Ectodermal cell (in vitro differentiated cells): ENCODE measurements around the gene NUDT8. TPM values are rescaled to one million over a fixed set of nuclear protein-coding genes. Genes with fewer than 3 reads are reported as not detected.
A peak's percentile ranks its signal among the peaks of the same experiment; 100 is the strongest.

Source experiments
- H3K27ac ChIP-seq: 2 replicates; pipeline ENCODE4 v1.7.0; 2013; ENCODE audit warnings: mild to moderate bottlenecking, low read depth, low read length; ENCODE audit not compliant: insufficient read depth, poor library complexity, severe bottlenecking
- H3K27me3 ChIP-seq: 2 replicates; pipeline ENCODE4 v1.7.0; 2013; ENCODE audit warnings: mild to moderate bottlenecking, low read length; ENCODE audit not compliant: insufficient read depth, control insufficient read depth, poor library complexity, severe bottlenecking
- H3K36me3 ChIP-seq: one replicate; pipeline ENCODE4 v1.7.0; 2013; ENCODE audit warnings: low read length; ENCODE audit not compliant: control insufficient read depth, insufficient read depth
- H3K4me1 ChIP-seq: one replicate; pipeline ENCODE4 v1.7.0; 2013; ENCODE audit warnings: low read length; ENCODE audit not compliant: control insufficient read depth, insufficient read depth
- H3K4me3 ChIP-seq: 2 replicates; pipeline ENCODE4 v1.7.0; 2013; ENCODE audit warnings: low read depth, low read length, control low read depth; ENCODE audit not compliant: insufficient read depth
- H3K9me3 ChIP-seq: 2 replicates; pipeline ENCODE4 v1.7.0; 2013; ENCODE audit warnings: mild to moderate bottlenecking, low read length, moderate library complexity; ENCODE audit not compliant: control insufficient read depth
- WGBS, 2 experiments: methylation state at CpG; one replicate each; pipeline ENCODE4 v1.1.7; 2013; ENCODE audit warnings: missing lambda C conversion rate in 2 of 2; 5-methylcytosine and 5-hydroxymethylcytosine counted together
- polyA plus RNA-seq, 4 experiments: library from polyadenylated mRNA; stranded (reverse); fragments of 50-300 nt; gene quantifications; one replicate each; pipeline ENCODE4 v1.2.3, GENCODE V29; 2013

Gene NUDT8
- polyA plus RNA-seq (2013, experiment 1 of 4), result 10.1 TPM
- polyA plus RNA-seq (2013, experiment 2 of 4), result 5.6 TPM
- 9.9 TPM for polyA plus RNA-seq (2013, experiment 3 of 4)
- 9.4 TPM for polyA plus RNA-seq (2013, experiment 4 of 4)

DNA sequence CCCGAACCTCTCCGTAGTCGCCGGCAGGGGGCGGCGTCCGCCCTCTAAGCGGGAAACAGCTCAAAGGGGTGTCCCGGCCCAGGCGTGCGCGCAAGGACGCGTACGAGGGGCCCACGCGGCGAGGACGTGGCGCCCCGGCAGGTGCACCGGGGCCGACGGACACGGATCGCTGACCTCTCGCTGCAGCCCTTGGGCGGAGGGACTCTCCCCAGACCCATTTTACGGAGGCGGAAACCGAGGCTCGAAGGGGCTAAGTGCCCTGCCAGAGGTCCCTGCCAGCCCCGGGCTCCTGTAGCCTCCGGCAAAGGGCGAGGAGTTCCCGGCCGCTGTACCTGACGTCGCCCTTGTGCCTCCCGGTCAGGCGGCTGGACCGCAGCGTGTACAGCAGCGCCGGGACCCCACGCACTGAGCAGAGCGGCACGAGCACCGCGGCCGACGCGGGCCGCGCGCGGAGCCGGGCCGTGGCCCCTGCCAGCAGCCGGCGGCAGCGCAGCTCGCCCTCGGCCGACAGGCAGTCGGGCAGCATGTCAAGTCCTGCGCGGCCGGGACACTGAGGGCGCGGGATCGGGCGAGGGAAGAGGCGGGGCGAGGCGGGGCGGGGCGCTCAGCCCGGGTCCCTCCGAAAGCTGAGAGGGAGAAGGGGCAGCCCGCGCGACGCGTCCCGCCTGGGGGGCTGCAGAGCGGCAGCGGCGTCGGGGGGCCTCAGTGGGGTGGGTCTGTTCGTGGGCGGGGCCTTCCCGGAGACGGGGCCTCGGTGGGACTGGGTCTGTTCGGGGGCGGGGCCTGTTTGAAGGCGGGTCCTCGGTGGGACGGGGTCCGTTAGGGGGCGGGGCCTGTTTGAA is at the start of gene NUDT8:
NUDT8 (minus strand) TSS at position 552 of the 842 bp plus-strand sequence; CDS start at position 526, 26 bp downstream.
- Histone ChIP-seq H3K36me3 (no peaks in the 10 kb centered on the region), H3K9me3 (no peaks in the 10 kb centered on the region), H3K4me3 (peak within 1 kb of the TSS; percentile 71), H3K4me1 (peaks cover 15% of the 10 kb centered on the region), H3K27ac (peak within 1 kb of the TSS; percentile 81), H3K27me3 (no peaks in the 10 kb centered on the region)
- 1% methylated on average over 102 of the region's 102 CpGs for WGBS, 2 experiments

DNA sequence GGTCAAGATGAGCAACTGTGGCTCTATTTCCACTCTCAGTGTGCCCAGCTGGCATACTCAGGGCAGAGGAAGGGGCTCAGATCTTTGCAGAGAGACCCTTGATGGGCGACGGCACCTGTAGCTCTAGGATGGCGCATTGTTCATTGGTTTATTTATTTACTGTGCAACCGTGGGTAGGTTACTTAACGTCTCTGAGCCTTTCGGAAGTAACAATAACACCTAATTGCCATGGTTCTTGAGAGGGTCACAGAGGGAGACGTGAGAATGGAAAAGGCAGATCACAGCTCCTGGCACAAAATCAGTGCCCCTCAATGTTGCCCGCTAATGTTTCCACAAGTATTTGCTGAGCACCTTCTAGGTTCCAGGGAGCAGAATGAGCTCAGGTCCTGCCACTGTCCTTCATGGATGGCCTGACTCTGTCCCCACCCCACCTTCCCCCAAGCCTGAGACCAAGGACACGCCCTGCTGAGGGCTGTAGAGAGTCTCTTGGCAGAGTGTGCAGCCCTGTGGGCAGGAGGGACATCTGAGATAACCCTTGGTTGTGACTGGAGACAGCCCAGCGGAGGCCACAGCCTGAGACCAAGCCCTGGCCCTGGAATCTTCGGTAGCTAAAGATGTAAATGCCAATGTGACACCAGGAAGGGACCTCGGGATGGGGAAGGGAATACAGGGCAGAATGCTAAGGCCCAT is 45.5 kb upstream of the NUDT8 start:
- Histone ChIP-seq H3K9me3 (no peaks in the 10 kb centered on the region), H3K36me3 (no peaks in the 10 kb centered on the region), H3K27ac (no peak overlapping the region), H3K4me3 (no peak overlapping the region), H3K27me3 (no peaks in the 10 kb centered on the region), H3K4me1 (no peaks in the 10 kb centered on the region)
- 93 to 94% methylated on average over 12 of the region's 12 CpGs for WGBS, 2 experiments

- Histone ChIP-seq H3K27me3 (no peaks in the 10 kb centered on the region), H3K27ac (no peak within 1 kb of the TSS), H3K36me3 (no peaks in the 10 kb centered on the region), H3K9me3 (no peaks in the 10 kb centered on the region), H3K4me1 (no peaks in the 10 kb centered on the region), H3K4me3 (no peak within 1 kb of the TSS)
- 92% methylated on average over 8 of the region's 8 CpGs for WGBS, 2 experiments
Observed at GRCh38 chr11:67674442-67674871, 44.7 kb upstream of the NUDT8 start, which contains the start of gene ALDH3B2. TSS of gene ALDH3B2 (minus strand) at chr11:67674623. CDS start at chr11:67666935, 7,688 bp downstream.

DNA sequence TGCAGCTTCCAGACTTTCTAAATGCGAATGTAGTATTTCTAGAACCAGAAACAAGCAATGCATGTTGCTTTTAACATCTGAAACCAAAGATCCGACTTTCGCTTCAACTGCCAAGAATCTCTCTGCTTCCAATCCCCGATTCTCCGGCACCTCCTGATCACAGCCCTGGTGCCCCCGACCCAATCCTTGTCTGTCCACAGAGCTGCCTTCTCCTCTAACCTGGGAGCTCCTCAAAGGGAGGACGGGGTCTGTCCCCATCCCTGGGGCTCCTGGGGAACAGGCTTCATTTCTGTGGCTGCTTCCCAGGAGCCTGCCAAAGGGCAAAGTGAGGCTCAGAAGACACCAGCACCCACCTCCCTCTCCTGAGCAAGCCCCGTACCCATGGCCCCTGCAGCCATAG is 44.2 kb upstream of the NUDT8 start:
- Histone ChIP-seq H3K9me3 (no peaks in the 10 kb centered on the region), H3K4me3 (no peak overlapping the region), H3K36me3 (no peaks in the 10 kb centered on the region), H3K4me1 (no peaks in the 10 kb centered on the region), H3K27me3 (no peaks in the 10 kb centered on the region), H3K27ac (no peak overlapping the region)
- WGBS, 2 experiments, result 78 to 80% methylated on average over 8 of the region's 8 CpGs

DNA sequence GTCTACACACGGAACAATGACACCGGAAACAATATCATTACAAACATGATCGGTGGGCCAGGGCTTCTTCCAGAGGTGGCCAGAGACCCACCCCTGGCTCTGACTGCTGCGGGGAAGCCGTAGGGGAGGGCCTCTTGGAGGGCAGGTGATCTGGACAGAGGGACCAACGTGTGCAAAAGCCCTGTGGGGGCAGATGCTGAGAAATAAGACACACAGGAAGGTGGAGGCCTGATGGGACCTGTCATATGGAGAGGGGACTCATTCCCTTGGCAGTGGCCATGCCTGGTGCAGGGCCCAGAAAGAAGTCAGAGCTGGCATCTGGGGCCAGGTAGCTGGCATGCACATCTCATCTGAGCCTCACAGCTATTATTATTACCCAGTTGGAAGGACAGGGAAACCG is 43.6 kb upstream of the NUDT8 start:
- no peaks in the 10 kb centered on the region for H3K27me3 ChIP-seq
- 91 to 92% methylated on average over 7 of the region's 7 CpGs for WGBS, 2 experiments
- no peak overlapping the region for H3K4me3 ChIP-seq
- H3K27ac ChIP-seq, result no peak overlapping the region
- H3K4me1 ChIP-seq, result no peaks in the 10 kb centered on the region
- no peaks in the 10 kb centered on the region for H3K9me3 ChIP-seq
- H3K36me3 ChIP-seq, result no peaks in the 10 kb centered on the region

DNA sequence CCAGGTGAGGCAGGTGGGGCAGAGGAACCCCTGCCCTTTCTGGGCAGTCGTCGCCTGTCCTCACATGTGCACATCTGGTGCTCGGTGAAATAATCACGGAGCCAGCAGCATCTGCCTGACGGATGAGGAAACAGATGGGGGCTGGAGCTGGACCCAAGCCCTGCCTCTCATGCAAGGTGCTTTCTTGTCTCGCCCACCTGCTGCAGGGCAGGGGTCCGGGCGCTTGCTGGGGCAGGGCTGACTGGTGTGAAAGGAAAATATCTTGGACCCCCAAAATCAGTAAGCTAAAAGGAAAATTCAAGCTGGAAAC is 41.4 kb upstream of the NUDT8 start:
- no peaks in the 10 kb centered on the region for H3K27me3 ChIP-seq
- WGBS, 2 experiments, result 93% methylated on average over 8 of the region's 8 CpGs
- no peak overlapping the region for H3K27ac ChIP-seq
- H3K4me3 ChIP-seq, result no peak overlapping the region
- H3K36me3 ChIP-seq, result no peaks in the 10 kb centered on the region
- H3K9me3 ChIP-seq, result no peaks in the 10 kb centered on the region
- no peaks in the 10 kb centered on the region for H3K4me1 ChIP-seq

DNA sequence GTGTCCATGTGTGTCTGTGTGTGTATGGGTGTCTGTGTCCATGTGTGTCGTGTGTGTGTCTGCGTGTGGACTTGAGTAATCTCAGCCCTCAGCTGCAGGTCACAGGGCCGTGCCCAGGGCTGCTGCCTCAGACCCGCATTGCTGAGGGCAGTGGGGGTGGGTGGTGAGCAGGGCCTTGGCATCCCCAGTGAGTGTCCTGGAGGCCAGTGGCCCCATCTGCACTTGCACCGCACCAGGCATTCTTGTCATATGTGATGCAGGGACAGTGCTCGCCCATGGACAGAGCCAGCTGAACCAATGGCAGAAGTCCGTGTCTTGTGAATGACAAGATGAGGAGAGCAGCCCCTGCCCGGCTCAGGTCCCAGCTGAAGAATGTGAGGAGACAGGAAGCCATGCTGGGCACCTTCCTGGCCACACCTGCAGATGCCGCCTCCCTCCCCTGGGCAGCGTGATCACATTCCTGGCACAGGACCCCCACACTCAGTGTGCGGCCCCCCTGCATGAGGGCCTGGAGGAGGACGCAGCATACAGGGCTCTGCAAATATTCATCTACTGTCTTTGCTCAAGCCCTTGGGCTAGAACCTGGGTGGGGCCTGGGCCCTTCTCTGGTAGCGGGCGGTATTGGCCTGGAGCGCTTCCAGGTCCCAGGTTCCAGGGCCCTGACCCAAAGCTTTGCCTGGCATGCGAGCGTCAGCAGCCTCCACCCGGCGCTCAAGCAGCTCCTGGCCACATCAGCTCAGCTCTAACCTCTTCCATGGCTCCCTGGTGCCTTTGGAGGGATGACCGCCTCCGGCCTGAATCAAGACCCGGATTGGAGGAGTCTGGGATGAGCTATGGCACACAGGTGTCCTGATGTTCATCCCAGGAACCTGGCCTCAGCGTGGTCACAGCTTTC is 40.8 kb upstream of the NUDT8 start:
- Histone ChIP-seq H3K4me1 (no peaks in the 10 kb centered on the region), H3K36me3 (no peaks in the 10 kb centered on the region), H3K4me3 (no peak overlapping the region), H3K27ac (no peak overlapping the region), H3K9me3 (no peaks in the 10 kb centered on the region), H3K27me3 (no peaks in the 10 kb centered on the region)
- 88 to 89% methylated on average over 23 of the region's 23 CpGs for WGBS, 2 experiments

- H3K4me1 ChIP-seq, result no peaks in the 10 kb centered on the region
- H3K27me3 ChIP-seq, result no peaks in the 10 kb centered on the region
- 79 to 81% methylated on average over 5 of the region's 5 CpGs for WGBS, 2 experiments
- no peaks in the 10 kb centered on the region for H3K36me3 ChIP-seq
- H3K27ac ChIP-seq, result no peak overlapping the region
- H3K9me3 ChIP-seq, result no peaks in the 10 kb centered on the region
- no peak overlapping the region for H3K4me3 ChIP-seq
Observed at GRCh38 chr11:67668192-67668551, 38.4 kb upstream of the NUDT8 start.

DNA sequence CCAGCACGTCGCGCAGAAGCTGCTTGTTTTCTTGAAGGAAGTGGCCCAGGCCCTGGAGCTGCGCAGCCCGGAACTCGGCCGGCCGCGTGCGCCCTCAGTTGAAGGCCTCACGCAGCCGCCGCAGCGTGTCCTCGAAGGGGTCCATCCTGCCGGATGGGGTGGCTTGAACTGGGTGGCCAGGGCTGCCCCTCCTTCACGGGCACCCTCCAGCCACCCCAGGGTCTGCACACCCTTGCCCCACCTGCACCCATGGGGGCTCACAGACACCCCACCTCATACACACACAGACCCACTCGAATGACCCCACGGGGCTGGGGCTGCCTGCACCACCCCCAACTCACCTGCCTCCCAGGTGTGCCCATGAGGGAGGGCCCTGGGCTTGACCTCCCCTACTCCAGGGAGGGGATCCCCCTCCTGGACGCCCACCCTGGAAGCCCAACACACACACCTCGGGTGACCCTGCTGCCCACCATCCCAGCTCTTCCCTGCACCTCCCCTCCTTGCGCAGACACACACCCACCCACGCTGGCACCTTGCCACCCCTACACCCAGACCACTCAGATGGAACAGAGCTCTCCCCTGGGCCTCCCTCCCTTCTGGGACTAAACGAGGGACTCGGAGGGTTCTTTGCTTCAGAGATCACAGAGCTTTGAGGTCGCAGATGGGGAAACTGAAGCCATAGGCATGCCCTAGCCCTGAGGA is 37.9 kb upstream of the NUDT8 start:
- Histone ChIP-seq H3K4me3 (no peak overlapping the region), H3K4me1 (no peaks in the 10 kb centered on the region)
- 90% methylated on average over 26 of the region's 26 CpGs for WGBS, 2 experiments

More for the DNA sequence above, 37.9 kb upstream of the NUDT8 start:
- Histone ChIP-seq H3K27me3 (no peaks in the 10 kb centered on the region), H3K36me3 (no peaks in the 10 kb centered on the region), H3K9me3 (no peaks in the 10 kb centered on the region), H3K27ac (no peak overlapping the region)
